DMS53 treated with DMSO at 0.1 percent for 48 hours (cell line): ENCODE results near the gene LYPLA2.
"Not testable (repeated sequence)": the region's sequence is repeated elsewhere in the genome, so short reads cannot be mapped to it uniquely, and the experiment has no call there.

Experiments used
- DNase-seq: peaks from one replicate; lab custom pipeline; 2025; ENCODE audit not compliant: unreplicated experiment; lab: John Stamatoyannopoulos, UW

LYPLA2 gene

GRCh38 chr1:23799570-23800399 is 8.8 kb downstream of the LYPLA2 start:
- peak; percentile 91 for DNase-seq

- peak; percentile 86 for DNase-seq
These were observed 9.7 kb downstream of the LYPLA2 start, which contains the start of gene GALE for GRCh38 chr1:23800400-23801337. GALE (minus strand) TSS chr1:23800754; CDS start chr1:23799007, 1,747 bp downstream.

DNA sequence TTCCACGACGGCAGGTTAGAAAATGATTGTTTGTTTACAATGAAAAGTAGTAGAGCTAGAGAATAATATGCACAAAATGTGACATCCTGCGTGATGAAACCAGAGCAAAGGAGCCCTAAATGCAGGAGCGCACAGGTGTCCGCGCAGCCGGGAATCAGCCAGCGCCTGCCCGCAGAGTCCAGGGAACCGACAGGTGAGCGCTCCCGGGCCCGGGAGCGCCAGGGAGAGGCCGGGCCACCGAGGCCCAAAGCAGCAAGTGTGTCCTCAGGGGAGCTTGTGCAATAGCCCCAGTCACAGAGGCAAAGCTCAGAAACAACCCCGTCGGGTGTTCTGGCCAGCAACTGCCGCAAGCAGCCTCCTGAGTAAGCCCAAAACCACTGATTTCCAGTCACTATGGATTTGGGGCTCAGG is 10.4 kb downstream of the LYPLA2 start:
- DNase-seq, result no peak

DNA sequence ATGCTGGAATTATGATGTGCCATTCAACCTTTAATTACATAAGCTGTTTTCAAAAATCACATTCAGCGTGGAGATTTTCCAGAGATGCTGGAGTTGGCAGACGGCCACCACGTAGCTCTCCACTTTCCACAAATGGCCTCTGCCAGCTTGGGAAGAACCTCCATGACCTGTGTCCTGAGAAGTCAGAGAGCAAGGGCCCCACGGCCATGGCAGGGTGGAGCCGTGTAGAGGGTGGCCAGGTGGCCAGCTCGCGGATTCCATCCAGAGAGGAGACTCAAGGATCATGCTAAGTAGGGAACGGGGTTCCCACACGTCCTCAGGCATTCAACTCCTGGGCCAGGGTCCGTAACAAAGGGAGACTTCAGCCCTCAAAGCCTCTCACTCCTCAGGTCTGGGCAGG is 10.9 kb downstream of the LYPLA2 start:
- DNase-seq, result no peak

DNA sequence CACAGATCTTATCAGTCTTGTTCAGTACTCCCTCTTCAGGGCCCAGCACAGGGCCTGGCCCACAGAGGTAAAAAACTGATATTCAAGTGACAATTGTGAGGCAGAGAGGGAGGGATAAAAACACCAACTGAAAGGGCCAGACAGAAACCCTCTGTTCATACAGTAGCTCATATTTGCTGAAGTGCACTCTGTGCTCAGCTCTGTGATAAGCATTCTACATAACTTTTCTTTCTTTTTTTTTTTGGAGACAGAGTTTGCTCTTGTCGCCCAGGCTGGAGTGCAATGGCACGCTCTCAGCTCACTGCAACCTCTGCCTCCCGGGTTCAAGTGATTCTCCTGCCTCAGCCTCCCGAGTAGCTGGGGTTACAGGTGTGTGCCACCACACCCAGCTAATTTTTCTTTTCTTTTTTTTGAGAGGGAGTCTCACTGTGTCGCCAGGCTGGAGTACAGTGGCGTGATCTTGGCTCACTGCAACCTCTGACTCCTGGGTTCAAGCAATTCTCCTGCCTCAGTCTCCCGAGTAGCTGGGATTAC is 11.9 kb downstream of the LYPLA2 start:
- DNase-seq, result not testable (repeated sequence)

DNA sequence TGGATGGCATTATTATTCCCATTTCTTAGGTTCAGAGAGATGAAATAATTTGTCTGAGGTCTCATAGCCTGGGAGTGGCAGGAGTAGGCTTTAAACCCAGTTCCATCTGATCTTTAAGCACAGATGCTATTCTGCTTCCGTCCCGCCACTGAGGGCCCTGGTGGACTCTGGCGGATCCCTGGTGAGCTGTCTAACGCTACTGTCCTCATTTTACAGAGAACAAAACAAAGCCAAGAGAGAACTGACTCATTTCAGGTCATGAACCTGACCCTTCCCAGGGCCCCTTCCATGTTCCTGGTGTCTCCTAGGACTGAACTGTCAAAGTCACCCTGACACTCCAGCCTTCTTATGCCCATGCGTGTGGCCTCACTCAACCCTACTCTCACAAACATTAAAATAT is 12.7 kb downstream of the LYPLA2 start:
- DNase-seq, result no peak

GRCh38 chr1:23804183-23804835 is 13.4 kb downstream of the LYPLA2 start:
- no peak for DNase-seq

DNA sequence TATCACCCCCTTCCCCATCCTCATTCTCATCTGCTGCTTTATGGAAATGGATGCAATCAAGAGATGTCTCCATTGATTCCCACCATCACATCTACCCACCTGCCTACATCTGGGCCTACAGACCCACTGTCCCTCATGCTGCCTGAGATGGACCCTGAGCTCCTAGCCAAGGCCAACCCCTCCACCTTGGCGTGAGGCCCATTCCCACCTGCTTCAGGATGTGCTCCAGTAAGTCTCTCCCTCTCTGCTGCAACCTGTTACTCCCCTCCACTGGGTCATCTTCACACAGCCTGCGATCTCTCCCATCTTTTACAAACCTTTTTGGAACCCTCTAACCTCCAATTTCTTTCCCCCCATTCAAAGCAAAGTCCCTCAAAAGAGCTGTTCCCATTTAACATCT is 14.1 kb downstream of the LYPLA2 start:
- no peak for DNase-seq

GRCh38 chr1:23806280-23806679 is 15.3 kb downstream of the LYPLA2 start:
- no peak for DNase-seq

DNA sequence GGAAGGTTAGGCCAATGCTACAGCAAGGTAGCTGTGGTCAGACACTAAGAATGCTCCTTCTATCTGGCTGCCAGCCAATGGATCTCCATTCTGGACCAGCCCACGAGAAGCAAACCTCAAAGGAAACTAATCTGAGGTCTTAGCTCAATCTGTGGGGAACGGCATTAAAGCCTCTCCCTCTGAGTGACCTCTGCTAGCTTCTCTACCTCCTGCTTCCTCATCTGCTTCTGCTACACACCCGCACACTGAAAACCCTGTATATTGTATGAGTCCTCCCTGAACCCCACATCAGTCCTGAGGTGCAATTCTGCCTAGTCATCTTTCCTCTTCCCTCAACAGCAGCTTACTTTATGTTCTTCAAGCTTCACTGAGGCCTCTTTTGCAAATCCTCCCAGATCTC is 16.5 kb downstream of the LYPLA2 start:
- DNase-seq, result no peak

- peak; percentile 83 for DNase-seq
These were observed 18.8 kb downstream of the LYPLA2 start for GRCh38 chr1:23809751-23810171.

- DNase-seq, result no peak
These were observed 20.0 kb downstream of the LYPLA2 start for GRCh38 chr1:23810818-23811540.

GRCh38 chr1:23814016-23814415 is 23.1 kb downstream of the LYPLA2 start:
- DNase-seq, result no peak

GRCh38 chr1:23816361-23816760 is 25.4 kb downstream of the LYPLA2 start:
- DNase-seq, result no peak

DNA sequence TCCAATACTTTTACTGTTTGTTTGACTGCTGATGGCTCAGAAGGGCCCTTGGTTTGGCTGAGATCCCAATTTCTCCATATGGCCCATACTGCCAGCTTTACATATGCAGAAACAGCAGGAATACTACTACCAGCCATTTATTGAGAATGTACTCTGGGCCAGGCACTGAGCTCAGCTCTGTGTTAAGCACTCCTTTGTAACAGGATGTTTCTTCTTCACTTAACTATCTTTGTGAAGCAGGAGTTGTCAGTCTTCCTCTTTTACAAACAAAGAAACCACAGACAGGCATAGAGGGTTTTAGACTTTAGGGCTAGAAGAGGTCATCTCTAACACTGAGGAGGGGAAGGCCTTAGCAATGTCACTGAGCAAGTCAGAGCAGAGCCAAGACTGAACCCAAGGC is 26.0 kb downstream of the LYPLA2 start:
- no peak for DNase-seq

GRCh38 chr1:23817633-23818032 is 26.7 kb downstream of the LYPLA2 start:
- no peak for DNase-seq

GRCh38 chr1:23823767-23824166 is 32.8 kb downstream of the LYPLA2 start:
- no peak for DNase-seq

DNA sequence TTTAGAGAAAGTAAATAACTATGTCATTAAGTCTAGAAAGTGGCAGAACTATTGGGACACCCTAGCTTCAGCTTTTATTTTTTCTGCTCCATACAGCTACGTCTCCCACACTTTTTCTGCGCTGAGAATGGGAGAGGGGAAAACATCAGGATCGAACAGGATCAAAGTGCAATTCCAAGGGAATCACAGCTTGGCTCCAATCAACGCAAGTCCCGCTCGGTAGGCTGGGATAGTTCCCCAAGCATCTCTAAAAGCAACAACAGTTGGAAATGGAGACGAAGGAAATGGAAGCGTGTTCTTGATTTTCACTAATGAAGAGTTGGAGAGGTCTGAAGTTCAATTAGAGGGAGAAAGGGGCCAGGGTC is 33.7 kb downstream of the LYPLA2 start:
- no peak for DNase-seq

- DNase-seq, result peak; percentile 84
These were observed 34.3 kb downstream of the LYPLA2 start, which contains the start of gene HMGCL for GRCh38 chr1:23825076-23825761. HMGCL (minus strand) TSS chr1:23825429; CDS start chr1:23825415, 14 bp downstream.
